Activated CD4-positive, alpha-beta T cell treated with anti-CD3 and anti-CD28 coated beads, Interleukin-2, Interleukin-6, amounts not matched to agents 100 ng/mL and 50 ng/mL, durations not matched to agents 16 hours and 8 hours (primary cell): ENCODE data around the gene FCHSD1.
A peak's percentile ranks its signal among the peaks of the same experiment; 100 is the strongest.

Experiments used
- DNase-seq: peaks from one replicate; pipeline ENCODE4 v3.0.0-alpha.2; 2020

FCHSD1 gene

GRCh38 chr5:141640698-141641097, 10.5 kb downstream of the FCHSD1 start:
- no peak for DNase-seq

- no peak for DNase-seq
These were observed 11.2 kb downstream of the FCHSD1 start for GRCh38 chr5:141640051-141640415.

- no peak for DNase-seq
These were observed 11.7 kb downstream of the FCHSD1 start for GRCh38 chr5:141639357-141640050.

- DNase-seq, result no peak
These were observed 12.4 kb downstream of the FCHSD1 start for GRCh38 chr5:141638771-141639170.

GRCh38 chr5:141637767-141638419, 13.3 kb downstream of the FCHSD1 start:
- DNase-seq, result peak; percentile 77

GRCh38 chr5:141637123-141637766, 14.0 kb downstream of the FCHSD1 start:
- peak; percentile 63 for DNase-seq

- DNase-seq, result peak; percentile 97
These were observed 14.7 kb downstream of the FCHSD1 start, which contains the start of the genes HDAC3 and RELL2 for GRCh38 chr5:141636413-141637122. HDAC3 (minus strand) TSS chr5:141636849; CDS start chr5:141636790, 59 bp downstream. RELL2 (plus strand) TSS chr5:141636997; CDS start chr5:141638226, 1,229 bp downstream.

- DNase-seq, result no peak
These were observed 15.2 kb downstream of the FCHSD1 start for GRCh38 chr5:141636106-141636412.

- no peak for DNase-seq
These were observed 15.6 kb downstream of the FCHSD1 start for GRCh38 chr5:141635646-141636045.

GRCh38 chr5:141634720-141635119, 16.5 kb downstream of the FCHSD1 start:
- DNase-seq, result no peak

- peak; percentile 45 for DNase-seq
These were observed 17.2 kb downstream of the FCHSD1 start for GRCh38 chr5:141633871-141634561.

- no peak for DNase-seq
These were observed 18.6 kb downstream of the FCHSD1 start for GRCh38 chr5:141632650-141633049.

GRCh38 chr5:141630570-141631140, 20.6 kb downstream of the FCHSD1 start:
- no peak for DNase-seq

- no peak for DNase-seq
These were observed 22.9 kb downstream of the FCHSD1 start for GRCh38 chr5:141628175-141628788.

- DNase-seq, result no peak
These were observed 27.6 kb downstream of the FCHSD1 start for GRCh38 chr5:141623611-141624010.

- peak; percentile 64 for DNase-seq
These were observed 28.0 kb downstream of the FCHSD1 start for GRCh38 chr5:141623186-141623585.

- DNase-seq, result peak; percentile 99
These were observed 32.2 kb downstream of the FCHSD1 start, which contains the start of gene DIAPH1 for GRCh38 chr5:141618804-141619554. DIAPH1 (minus strand) TSS chr5:141619000; CDS start chr5:141618914, 86 bp downstream.

GRCh38 chr5:141618030-141618803, 33.0 kb downstream of the FCHSD1 start:
- peak; percentile 74 for DNase-seq

- DNase-seq, result no peak
These were observed 33.6 kb downstream of the FCHSD1 start for GRCh38 chr5:141617682-141618029.

GRCh38 chr5:141617128-141617527, 34.1 kb downstream of the FCHSD1 start:
- DNase-seq, result no peak
